Liver (tissue), 9 donors: ENCODE data around the gene ARID5A. TPM values are rescaled to one million over a fixed set of nuclear protein-coding genes. Genes with fewer than 3 reads are reported as not detected.

Experiments
- DNase-seq: peaks from one replicate; pipeline ENCODE4 v3.0.0-alpha.2; 2017; ENCODE audit warnings: low spot score
- H3K27ac ChIP-seq, 2 donors: one replicate each; pipeline ENCODE4 v1.7.0; 2013; ENCODE audit warnings: inconsistent platforms in 2 of 2, low read length in 2 of 2, control low read depth in 1 of 2, low read depth in 1 of 2, mild to moderate bottlenecking in 1 of 2
- H3K27me3 ChIP-seq, 4 donors: one replicate each; pipeline versions ENCODE4 v1.6.1 to v1.7.0; 2013; ENCODE audit warnings: low read length in 3 of 4, inconsistent platforms in 1 of 4, mild to moderate bottlenecking in 1 of 4, moderate library complexity in 1 of 4; ENCODE audit not compliant: control insufficient read depth in 4 of 4, insufficient read depth in 4 of 4
- H3K36me3 ChIP-seq, 4 donors: one replicate each; pipeline versions ENCODE4 v1.6.1 to v1.7.0; 2013; ENCODE audit warnings: low read length in 3 of 4, mild to moderate bottlenecking in 3 of 4, low read depth in 1 of 4, moderate library complexity in 1 of 4; ENCODE audit not compliant: control insufficient read depth in 4 of 4, insufficient read depth in 3 of 4
- H3K4me1 ChIP-seq, 4 donors: one replicate each; pipeline versions ENCODE4 v1.6.1 to v1.7.0; 2013; ENCODE audit warnings: low read length in 3 of 4, mild to moderate bottlenecking in 3 of 4, moderate library complexity in 1 of 4; ENCODE audit not compliant: control insufficient read depth in 4 of 4, insufficient read depth in 4 of 4
- H3K4me3 ChIP-seq, 3 donors: one replicate each; pipeline versions ENCODE4 v1.6.1 to v1.7.0; 2013; ENCODE audit warnings: low read length in 3 of 3, control low read depth in 1 of 3, low read depth in 1 of 3, mild to moderate bottlenecking in 1 of 3
- H3K9ac ChIP-seq, 2 donors: one replicate each; pipeline ENCODE4 v1.7.0; 2013; ENCODE audit warnings: low read length in 2 of 2, mild to moderate bottlenecking in 2 of 2, moderate library complexity in 2 of 2, control low read depth in 1 of 2, low read depth in 1 of 2
- H3K9me3 ChIP-seq, 4 donors: one replicate each; pipeline versions ENCODE4 v1.6.1 to v1.7.0; 2013; ENCODE audit warnings: low read length in 3 of 4; ENCODE audit not compliant: control insufficient read depth in 4 of 4
- EGR1 ChIP-seq, 2 donors: IDR thresholded peaks; 2 replicates each; pipeline ENCODE4 v1.6.1; 2016 to 2018; ENCODE audit warnings: antibody characterized with exemption in 2 of 2, low read depth in 2 of 2
- FOXA1 ChIP-seq: IDR thresholded peaks from 2 replicates; pipeline ENCODE4 v1.6.1; 2016; ENCODE audit warnings: antibody characterized with exemption
- FOXA2 ChIP-seq: IDR thresholded peaks from 2 replicates; pipeline ENCODE4 v1.6.1; 2016; ENCODE audit warnings: antibody characterized with exemption
- GABPA ChIP-seq, 2 donors: IDR thresholded peaks in 1 of 2; conservative IDR thresholded peaks in 1 of 2; 2 replicates each; pipeline ENCODE4 v1.6.1; 2016; ENCODE audit warnings: antibody characterized with exemption in 2 of 2, mild to moderate bottlenecking in 1 of 2, moderate library complexity in 1 of 2
- HNF4A ChIP-seq, 2 donors: conservative IDR thresholded peaks; 2 replicates each; pipeline ENCODE4 v1.6.1; 2016; ENCODE audit warnings: antibody characterized with exemption in 2 of 2, mild to moderate bottlenecking in 2 of 2
- HNF4G ChIP-seq: IDR thresholded peaks from 2 replicates; pipeline ENCODE4 v1.6.1; 2016; ENCODE audit warnings: antibody characterized with exemption
- JUND ChIP-seq, 2 donors: IDR thresholded peaks; 2 replicates each; pipeline ENCODE4 v1.6.1; 2016; ENCODE audit warnings: antibody characterized with exemption in 2 of 2
- NR2F2 ChIP-seq: IDR thresholded peaks from 2 replicates; pipeline ENCODE4 v1.6.1; 2016; ENCODE audit warnings: antibody characterized with exemption
- RAD21 ChIP-seq, 2 donors: IDR thresholded peaks; 2 replicates each; pipeline ENCODE4 v1.6.1; 2016; ENCODE audit warnings: antibody characterized with exemption in 2 of 2, mild to moderate bottlenecking in 2 of 2
- RXRA ChIP-seq, 2 donors: IDR thresholded peaks; 2 replicates each; pipeline ENCODE4 v1.6.1; 2017 to 2018; ENCODE audit warnings: antibody characterized with exemption in 2 of 2, mild to moderate bottlenecking in 1 of 2
- SP1 ChIP-seq: IDR thresholded peaks from 2 replicates; pipeline ENCODE4 v1.6.1; 2018; ENCODE audit warnings: antibody characterized with exemption, mild to moderate bottlenecking
- TAF1 ChIP-seq: conservative IDR thresholded peaks from 2 replicates; pipeline ENCODE4 v1.6.1; 2016; ENCODE audit warnings: antibody characterized with exemption, mild to moderate bottlenecking
- YY1 ChIP-seq: IDR thresholded peaks from 2 replicates; pipeline ENCODE4 v1.6.1; 2016; ENCODE audit warnings: antibody characterized with exemption, mild to moderate bottlenecking
- WGBS: extraction: QIAGEN DNeasy Blood & Tissue Kit; methylation state at CpG from one replicate; pipeline ENCODE4 v1.1.7; 2013; 5-methylcytosine and 5-hydroxymethylcytosine counted together
- polyA plus RNA-seq, 2 donors: library from polyadenylated mRNA; stranded (reverse) in 1 of 2; unstranded in 1 of 2; fragments of 200-250 nt in 1 of 2; fragments of >200 nt in 1 of 2; fragmentation: Nextera tagmentation in 1 of 2; extraction: Ambion mirVana in 1 of 2; gene quantifications; one replicate each; pipeline versions ENCODE4 v1.2.1 to v1.2.3, GENCODE V29; 2013 to 2015
- total RNA-seq, 2 donors: library from RNA; depleted of rRNA; stranded (reverse); fragments of >200 nt; gene quantifications; one replicate each; pipeline ENCODE4 v1.2.3, GENCODE V29; 2014
- TF ChIP-seq, protein P1 (sequence below): IDR thresholded peaks from 2 replicates; pipeline ENCODE4 v1.6.1; 2016; ENCODE audit warnings: antibody characterized with exemption
- TF ChIP-seq, protein P2 (sequence below): fragments of 150-350 bp; IDR thresholded peaks from 2 replicates; pipeline ENCODE4 v1.5.1; 2017; ENCODE audit warnings: improper control_type of control experiment, low read depth, low read length; ENCODE audit not compliant: missing input control
- TF ChIP-seq, protein P3 (sequence below): IDR thresholded peaks from 2 replicates; pipeline ENCODE4 v1.6.1; 2016; ENCODE audit warnings: antibody characterized with exemption, mild to moderate bottlenecking
- TF ChIP-seq, protein P4 (sequence below): IDR thresholded peaks from 2 replicates; pipeline ENCODE4 v1.6.1; 2016; ENCODE audit warnings: antibody characterized with exemption
- TF ChIP-seq, protein P5 (sequence below): IDR thresholded peaks from 2 replicates; pipeline ENCODE4 v1.6.1; 2016; ENCODE audit warnings: antibody characterized with exemption
- donor health status: healthy.
- donor health status: healthy.
- donor health status: healthy.
- donor health status: healthy.
- donor health status: healthy.

ARID5A gene
- total and polyA plus RNA-seq, 4 donors = 7.4 to 17.8 (median 11.0) TPM

DNA sequence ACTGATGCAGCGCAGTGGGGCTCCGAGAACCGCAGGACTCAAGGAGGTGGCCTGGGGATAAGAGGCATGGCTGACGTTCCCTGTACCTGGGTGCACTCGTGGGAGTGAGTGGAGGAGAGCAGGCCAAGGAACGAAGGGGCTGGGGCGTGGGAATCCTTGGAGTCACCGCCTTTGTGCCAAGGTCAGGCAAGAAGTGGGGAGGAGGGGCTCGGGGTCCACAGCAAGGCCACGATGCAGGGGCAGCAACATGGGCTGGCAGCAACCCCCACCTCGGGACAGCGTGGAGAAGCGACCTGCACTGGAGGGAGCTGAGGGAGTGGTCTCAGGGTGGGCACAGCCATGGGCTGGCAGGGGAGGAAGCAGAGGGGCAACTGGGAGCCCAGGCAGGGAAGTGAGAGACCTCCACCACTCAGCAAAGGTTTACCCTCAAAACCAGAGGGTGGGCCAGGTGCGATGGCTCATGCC is 18.6 kb downstream of the ARID5A start:
- 91% methylated on average over 14 of the region's 14 CpGs for WGBS
- no peak for DNase-seq
- Histone ChIP-seq H3K27ac (no peak overlapping the region), H3K36me3 (peaks cover 0 to 3% (median 1%) of the 10 kb centered on the region in 4 donors), H3K9ac (no peak overlapping the region), H3K4me1 (peaks cover 6 to 41% (median 25%) of the 10 kb centered on the region in 4 donors), H3K27me3 (no peaks in the 10 kb centered on the region), H3K9me3 (no peaks in the 10 kb centered on the region), H3K4me3 (no peak overlapping the region)
- TF ChIP-seq, protein P1, sequence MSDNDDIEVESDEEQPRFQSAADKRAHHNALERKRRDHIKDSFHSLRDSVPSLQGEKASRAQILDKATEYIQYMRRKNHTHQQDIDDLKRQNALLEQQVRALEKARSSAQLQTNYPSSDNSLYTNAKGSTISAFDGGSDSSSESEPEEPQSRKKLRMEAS = no peak
- no peak for TF ChIP-seq RAD21 (IDR thresholded peaks at IDR 0.05)
- no peak for TF ChIP-seq HNF4G
- TF ChIP-seq, protein P2, sequence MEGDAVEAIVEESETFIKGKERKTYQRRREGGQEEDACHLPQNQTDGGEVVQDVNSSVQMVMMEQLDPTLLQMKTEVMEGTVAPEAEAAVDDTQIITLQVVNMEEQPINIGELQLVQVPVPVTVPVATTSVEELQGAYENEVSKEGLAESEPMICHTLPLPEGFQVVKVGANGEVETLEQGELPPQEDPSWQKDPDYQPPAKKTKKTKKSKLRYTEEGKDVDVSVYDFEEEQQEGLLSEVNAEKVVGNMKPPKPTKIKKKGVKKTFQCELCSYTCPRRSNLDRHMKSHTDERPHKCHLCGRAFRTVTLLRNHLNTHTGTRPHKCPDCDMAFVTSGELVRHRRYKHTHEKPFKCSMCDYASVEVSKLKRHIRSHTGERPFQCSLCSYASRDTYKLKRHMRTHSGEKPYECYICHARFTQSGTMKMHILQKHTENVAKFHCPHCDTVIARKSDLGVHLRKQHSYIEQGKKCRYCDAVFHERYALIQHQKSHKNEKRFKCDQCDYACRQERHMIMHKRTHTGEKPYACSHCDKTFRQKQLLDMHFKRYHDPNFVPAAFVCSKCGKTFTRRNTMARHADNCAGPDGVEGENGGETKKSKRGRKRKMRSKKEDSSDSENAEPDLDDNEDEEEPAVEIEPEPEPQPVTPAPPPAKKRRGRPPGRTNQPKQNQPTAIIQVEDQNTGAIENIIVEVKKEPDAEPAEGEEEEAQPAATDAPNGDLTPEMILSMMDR = no peak
- TF ChIP-seq TAF1 = no peak
- TF ChIP-seq EGR1 (IDR thresholded peaks at IDR 0.05; ENCODE audit: low read depth in 2 of 2) = no peak
- no peak for TF ChIP-seq GABPA (IDR thresholded peaks at IDR 0.05 in 1 of 2, conservative IDR thresholded peaks at IDR 0.05 in 1 of 2)
- no peak for TF ChIP-seq NR2F2
- no peak for TF ChIP-seq FOXA2
- no peak for TF ChIP-seq YY1
- TF ChIP-seq, protein P3, sequence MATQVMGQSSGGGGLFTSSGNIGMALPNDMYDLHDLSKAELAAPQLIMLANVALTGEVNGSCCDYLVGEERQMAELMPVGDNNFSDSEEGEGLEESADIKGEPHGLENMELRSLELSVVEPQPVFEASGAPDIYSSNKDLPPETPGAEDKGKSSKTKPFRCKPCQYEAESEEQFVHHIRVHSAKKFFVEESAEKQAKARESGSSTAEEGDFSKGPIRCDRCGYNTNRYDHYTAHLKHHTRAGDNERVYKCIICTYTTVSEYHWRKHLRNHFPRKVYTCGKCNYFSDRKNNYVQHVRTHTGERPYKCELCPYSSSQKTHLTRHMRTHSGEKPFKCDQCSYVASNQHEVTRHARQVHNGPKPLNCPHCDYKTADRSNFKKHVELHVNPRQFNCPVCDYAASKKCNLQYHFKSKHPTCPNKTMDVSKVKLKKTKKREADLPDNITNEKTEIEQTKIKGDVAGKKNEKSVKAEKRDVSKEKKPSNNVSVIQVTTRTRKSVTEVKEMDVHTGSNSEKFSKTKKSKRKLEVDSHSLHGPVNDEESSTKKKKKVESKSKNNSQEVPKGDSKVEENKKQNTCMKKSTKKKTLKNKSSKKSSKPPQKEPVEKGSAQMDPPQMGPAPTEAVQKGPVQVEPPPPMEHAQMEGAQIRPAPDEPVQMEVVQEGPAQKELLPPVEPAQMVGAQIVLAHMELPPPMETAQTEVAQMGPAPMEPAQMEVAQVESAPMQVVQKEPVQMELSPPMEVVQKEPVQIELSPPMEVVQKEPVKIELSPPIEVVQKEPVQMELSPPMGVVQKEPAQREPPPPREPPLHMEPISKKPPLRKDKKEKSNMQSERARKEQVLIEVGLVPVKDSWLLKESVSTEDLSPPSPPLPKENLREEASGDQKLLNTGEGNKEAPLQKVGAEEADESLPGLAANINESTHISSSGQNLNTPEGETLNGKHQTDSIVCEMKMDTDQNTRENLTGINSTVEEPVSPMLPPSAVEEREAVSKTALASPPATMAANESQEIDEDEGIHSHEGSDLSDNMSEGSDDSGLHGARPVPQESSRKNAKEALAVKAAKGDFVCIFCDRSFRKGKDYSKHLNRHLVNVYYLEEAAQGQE = no peak
- TF ChIP-seq, protein P4, sequence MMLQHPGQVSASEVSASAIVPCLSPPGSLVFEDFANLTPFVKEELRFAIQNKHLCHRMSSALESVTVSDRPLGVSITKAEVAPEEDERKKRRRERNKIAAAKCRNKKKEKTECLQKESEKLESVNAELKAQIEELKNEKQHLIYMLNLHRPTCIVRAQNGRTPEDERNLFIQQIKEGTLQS = no peak
- no peak for TF ChIP-seq HNF4A (conservative IDR thresholded peaks at IDR 0.05)
- TF ChIP-seq RXRA (IDR thresholded peaks at IDR 0.05) = no peak
- TF ChIP-seq SP1 = no peak
- TF ChIP-seq, protein P5, sequence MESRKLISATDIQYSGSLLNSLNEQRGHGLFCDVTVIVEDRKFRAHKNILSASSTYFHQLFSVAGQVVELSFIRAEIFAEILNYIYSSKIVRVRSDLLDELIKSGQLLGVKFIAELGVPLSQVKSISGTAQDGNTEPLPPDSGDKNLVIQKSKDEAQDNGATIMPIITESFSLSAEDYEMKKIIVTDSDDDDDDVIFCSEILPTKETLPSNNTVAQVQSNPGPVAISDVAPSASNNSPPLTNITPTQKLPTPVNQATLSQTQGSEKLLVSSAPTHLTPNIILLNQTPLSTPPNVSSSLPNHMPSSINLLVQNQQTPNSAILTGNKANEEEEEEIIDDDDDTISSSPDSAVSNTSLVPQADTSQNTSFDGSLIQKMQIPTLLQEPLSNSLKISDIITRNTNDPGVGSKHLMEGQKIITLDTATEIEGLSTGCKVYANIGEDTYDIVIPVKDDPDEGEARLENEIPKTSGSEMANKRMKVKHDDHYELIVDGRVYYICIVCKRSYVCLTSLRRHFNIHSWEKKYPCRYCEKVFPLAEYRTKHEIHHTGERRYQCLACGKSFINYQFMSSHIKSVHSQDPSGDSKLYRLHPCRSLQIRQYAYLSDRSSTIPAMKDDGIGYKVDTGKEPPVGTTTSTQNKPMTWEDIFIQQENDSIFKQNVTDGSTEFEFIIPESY = no peak
- no peak for TF ChIP-seq JUND (IDR thresholded peaks at IDR 0.05)
- no peak for TF ChIP-seq FOXA1
